ENCODE measurements around the gene L3MBTL1.

The L3MBTL1 gene

DNA sequence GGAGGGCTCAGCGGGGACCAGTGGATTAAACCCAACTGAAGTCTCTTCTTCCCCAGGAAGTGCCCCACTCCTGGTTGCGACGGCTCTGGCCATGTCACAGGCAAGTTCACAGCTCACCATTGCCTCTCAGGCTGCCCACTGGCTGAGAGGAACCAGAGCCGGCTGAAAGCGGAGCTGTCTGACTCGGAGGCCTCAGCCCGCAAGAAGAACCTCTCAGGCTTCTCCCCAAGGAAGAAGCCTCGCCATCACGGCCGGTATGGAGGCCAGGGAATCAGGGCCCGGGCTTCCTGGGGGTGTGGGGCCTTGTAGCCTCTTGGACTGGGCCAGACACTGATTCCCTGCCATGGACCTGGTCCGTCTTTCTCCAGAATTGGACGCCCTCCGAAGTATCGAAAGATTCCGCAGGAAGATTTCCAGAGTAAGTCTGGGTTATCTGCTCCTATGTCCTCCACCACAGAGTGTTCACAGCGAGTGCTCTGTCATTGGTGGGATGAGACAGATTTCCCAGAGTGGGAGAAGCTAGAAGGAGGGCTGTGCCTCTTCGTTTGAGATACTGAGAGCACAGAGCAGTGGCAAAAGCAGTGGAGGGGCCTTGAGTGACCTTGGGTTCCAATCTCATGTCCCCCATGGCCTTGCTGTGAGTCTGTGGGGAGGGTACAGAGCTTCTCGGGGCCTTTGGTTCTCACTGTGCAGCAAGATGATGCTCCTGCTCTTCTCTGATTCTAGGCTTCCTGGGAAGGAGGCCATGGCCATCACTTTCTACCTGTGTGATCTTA lies 28.7 kb downstream of the L3MBTL1 start:
- DNase-seq (ENCODE audit: low read depth, low spot score), result no peak
- ChIA-PET POLR2A (no interaction called here), CTCF (interaction anchor here (0.9 to 10.0 kb wide), 15 partner anchors 10 to 585 kb away, joined by 3 to 112 read pairs (median 10); no protein-coding TSS in a partner anchor)
- no peak overlapping the region for H3K4me3 ChIP-seq (ENCODE audit: low read depth, low read length)
- TF ChIP-seq, protein P1, sequence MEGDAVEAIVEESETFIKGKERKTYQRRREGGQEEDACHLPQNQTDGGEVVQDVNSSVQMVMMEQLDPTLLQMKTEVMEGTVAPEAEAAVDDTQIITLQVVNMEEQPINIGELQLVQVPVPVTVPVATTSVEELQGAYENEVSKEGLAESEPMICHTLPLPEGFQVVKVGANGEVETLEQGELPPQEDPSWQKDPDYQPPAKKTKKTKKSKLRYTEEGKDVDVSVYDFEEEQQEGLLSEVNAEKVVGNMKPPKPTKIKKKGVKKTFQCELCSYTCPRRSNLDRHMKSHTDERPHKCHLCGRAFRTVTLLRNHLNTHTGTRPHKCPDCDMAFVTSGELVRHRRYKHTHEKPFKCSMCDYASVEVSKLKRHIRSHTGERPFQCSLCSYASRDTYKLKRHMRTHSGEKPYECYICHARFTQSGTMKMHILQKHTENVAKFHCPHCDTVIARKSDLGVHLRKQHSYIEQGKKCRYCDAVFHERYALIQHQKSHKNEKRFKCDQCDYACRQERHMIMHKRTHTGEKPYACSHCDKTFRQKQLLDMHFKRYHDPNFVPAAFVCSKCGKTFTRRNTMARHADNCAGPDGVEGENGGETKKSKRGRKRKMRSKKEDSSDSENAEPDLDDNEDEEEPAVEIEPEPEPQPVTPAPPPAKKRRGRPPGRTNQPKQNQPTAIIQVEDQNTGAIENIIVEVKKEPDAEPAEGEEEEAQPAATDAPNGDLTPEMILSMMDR (IDR thresholded peaks at IDR 0.05; ENCODE audit: insufficient read depth, low read length, missing control alignments), result no peak

GRCh38 chr20:43536817-43537440 lies 29.4 kb downstream of the L3MBTL1 start:
- DNase-seq (ENCODE audit: low read depth, low spot score), result no peak
- POLR2A ChIA-PET, result no interaction called here
- CTCF ChIA-PET, result interaction anchor here (0.9 to 10.0 kb wide), 18 partner anchors 9 to 584 kb away, joined by 3 to 112 read pairs (median 10); no protein-coding TSS in a partner anchor
- TF ChIP-seq, protein P1 (IDR thresholded peaks at IDR 0.05; ENCODE audit: insufficient read depth, low read length, missing control alignments), result no peak
- no peak overlapping the region for H3K4me3 ChIP-seq (ENCODE audit: low read depth, low read length)

DNA sequence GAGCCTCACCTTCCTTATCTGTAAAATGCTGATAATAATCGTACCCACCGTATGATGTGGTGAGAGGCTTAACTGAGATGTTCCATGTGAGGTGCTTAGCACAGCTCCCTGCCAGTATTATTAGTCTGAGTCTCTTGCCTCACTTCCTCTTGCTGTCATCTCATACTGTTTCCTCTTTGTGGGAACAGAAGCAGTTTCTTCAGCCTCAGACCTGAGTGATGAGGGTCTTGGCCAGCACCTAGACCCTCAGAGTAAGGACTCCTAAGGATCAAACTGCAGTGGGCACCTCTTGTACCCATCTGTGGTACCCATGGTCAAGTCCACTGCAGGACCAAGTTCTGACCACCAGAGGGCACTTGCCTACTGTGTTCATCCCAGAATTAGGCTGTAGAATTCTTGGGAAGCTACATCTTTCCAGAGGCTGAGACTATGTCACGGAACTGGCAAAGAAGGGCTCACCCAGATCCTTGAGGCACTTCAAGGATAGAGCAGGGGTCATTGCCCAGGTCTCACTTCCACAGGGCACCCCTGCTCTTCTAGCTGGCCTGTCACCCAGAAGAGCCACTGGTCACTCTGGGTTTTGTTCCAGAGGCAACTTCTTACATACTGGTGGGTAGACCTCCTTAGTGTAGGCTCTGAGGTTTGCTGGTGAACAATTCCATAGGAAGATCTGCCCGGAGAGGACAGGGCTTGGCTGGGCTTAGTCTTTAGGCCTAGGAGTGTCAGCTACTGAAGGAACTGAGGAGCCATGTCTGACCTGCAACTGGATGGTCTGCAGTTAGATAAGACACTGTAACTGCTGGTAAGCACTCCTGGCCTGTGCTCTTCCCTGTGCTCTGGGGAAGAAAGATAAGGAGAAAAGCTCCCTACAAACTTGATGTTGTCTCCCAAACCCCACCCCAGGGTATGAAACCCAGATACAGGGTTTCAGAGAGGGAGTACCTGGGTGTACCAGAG lies 30.7 kb downstream of the L3MBTL1 start:
- H3K4me3 ChIP-seq (ENCODE audit: low read depth, low read length), result no peak overlapping the region
- TF ChIP-seq, protein P1 (IDR thresholded peaks at IDR 0.05; ENCODE audit: insufficient read depth, low read length, missing control alignments), result peak; percentile 88
- DNase-seq (ENCODE audit: low read depth, low spot score), result no peak
- POLR2A ChIA-PET, result interaction anchor here (1.2 kb wide), 1 partner anchor 53 kb away, joined by 4 read pairs; the partner anchor contains the start of gene IFT52
- CTCF ChIA-PET, result interaction anchor here (0.6 to 10.0 kb wide), 47 partner anchors 12 to 558 kb away, joined by 3 to 112 read pairs (median 5); partner anchors contain the start of genes IFT52 and L3MBTL1

DNA sequence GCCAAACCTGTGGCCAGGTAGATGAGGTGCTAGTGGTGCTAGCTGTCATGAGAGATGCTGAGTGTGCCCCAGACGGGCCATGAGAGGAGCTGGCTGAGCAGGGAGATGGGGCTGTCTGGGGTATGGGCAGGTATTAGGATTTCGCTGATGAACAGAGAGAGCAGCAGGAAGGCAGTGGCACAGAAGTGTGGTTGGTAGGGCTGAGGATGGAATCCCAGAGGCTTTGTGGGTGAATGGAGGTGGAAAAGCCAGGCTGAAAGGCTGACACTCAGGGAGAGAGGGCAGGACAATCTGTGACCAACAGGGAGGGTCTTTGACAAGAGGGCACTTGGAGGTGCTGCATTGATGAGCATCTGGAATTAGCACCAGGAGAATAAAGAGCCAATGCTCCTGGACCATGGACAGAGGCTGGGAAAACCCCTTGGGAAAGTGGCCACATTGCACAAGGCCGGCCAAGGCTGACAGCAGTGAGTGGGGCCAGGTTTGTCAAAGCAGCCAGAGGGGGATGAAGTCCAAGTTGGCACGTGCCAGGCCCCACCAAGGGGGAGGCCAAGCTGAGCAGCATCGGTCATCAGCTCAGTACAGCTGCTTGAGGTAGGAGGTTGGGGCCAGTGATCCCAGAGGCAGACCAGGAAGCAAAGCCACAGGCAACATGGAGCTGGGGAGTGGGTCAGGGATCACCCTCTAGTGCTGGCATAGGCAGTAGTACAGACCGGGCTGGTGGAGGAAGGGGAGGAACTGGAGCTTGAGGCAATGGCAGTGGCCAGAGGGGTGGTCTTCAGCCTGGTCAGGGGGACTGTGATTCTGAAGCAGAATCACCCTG lies 31.6 kb downstream of the L3MBTL1 start:
- TF ChIP-seq, protein P1 (IDR thresholded peaks at IDR 0.05; ENCODE audit: insufficient read depth, low read length, missing control alignments), result no peak
- POLR2A ChIA-PET, result no interaction called here
- no peak for DNase-seq (ENCODE audit: low read depth, low spot score)
- CTCF ChIA-PET, result interaction anchor here (0.7 to 10.0 kb wide), 35 partner anchors 6 to 553 kb away, joined by 3 to 112 read pairs (median 5); partner anchors contain the start of gene IFT52
- no peak overlapping the region for H3K4me3 ChIP-seq (ENCODE audit: low read depth, low read length)

DNA sequence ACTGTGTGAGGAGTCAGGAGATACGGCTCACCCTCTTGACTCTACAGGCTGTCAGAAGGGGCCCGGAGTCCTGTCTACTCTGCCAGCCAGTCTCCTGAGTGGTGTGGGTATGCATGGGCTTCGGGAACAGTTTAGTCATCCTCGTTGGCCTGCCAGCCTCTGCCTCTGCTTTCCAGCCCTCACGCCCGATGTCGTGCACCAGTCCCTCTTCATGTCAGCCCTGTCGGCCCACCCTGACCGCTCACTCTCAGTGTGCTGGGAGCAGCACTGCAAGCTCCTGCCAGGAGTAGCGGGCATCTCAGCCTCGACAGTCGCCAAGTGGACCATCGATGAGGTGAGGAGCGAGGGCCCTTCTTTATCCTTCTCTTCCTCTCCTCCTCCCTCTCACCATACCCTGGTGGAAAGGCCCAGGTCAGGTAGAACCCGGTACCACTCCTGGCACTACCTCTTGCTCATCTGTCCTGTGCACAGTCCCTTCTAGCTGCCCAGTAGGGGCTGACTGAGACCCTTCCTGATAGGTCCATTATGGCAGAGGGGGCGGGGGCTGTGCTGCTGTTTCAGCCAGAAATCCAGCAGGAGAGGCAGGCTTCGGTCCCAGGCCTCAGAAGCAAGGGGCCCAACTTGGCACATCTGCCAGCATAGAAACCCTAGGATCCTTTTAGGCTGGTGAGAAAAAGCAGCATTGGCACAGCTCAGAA lies 32.6 kb downstream of the L3MBTL1 start:
- ChIA-PET CTCF (interaction anchor here (0.9 to 10.0 kb wide), 18 partner anchors 7 to 551 kb away, joined by 3 to 112 read pairs (median 4); partner anchors contain the start of gene IFT52), POLR2A (no interaction called here)
- no peak for DNase-seq (ENCODE audit: low read depth, low spot score)
- TF ChIP-seq, protein P1 (IDR thresholded peaks at IDR 0.05; ENCODE audit: insufficient read depth, low read length, missing control alignments), result no peak
- H3K4me3 ChIP-seq (ENCODE audit: low read depth, low read length), result no peak overlapping the region
